ENCODE data around the gene BLOC1S4.

- TF ChIP-seq, protein P1, sequence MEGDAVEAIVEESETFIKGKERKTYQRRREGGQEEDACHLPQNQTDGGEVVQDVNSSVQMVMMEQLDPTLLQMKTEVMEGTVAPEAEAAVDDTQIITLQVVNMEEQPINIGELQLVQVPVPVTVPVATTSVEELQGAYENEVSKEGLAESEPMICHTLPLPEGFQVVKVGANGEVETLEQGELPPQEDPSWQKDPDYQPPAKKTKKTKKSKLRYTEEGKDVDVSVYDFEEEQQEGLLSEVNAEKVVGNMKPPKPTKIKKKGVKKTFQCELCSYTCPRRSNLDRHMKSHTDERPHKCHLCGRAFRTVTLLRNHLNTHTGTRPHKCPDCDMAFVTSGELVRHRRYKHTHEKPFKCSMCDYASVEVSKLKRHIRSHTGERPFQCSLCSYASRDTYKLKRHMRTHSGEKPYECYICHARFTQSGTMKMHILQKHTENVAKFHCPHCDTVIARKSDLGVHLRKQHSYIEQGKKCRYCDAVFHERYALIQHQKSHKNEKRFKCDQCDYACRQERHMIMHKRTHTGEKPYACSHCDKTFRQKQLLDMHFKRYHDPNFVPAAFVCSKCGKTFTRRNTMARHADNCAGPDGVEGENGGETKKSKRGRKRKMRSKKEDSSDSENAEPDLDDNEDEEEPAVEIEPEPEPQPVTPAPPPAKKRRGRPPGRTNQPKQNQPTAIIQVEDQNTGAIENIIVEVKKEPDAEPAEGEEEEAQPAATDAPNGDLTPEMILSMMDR (IDR thresholded peaks at IDR 0.05; ENCODE audit: low read length) = no peak
- no peak for TF ChIP-seq EZH2 (IDR thresholded peaks at IDR 0.05; ENCODE audit: borderline replicate concordance, low read length)
Measured at GRCh38 chr4:6688879-6689505, 27.0 kb upstream of the BLOC1S4 start.

Measured in OCI-LY1 (cell line).